IMR-90 (cell line): ENCODE results near the gene DPYSL5.

ENCODE experiments used
- CTCF ChIP-seq: conservative IDR thresholded peaks from 2 replicates; pipeline ENCODE4 v1.5.1; 2012; ENCODE audit warnings: mild to moderate bottlenecking, low read depth, low read length, improper control_type of control experiment
- NFE2L2 ChIP-seq: fragments of 150-350 bp; IDR thresholded peaks from 2 replicates; pipeline ENCODE4 v1.6.1; 2016; ENCODE audit warnings: low read depth, mild to moderate bottlenecking, low read length
- POLR2A ChIP-seq: IDR thresholded peaks from 2 replicates; pipeline ENCODE4 v1.6.1; 2012; ENCODE audit warnings: mild to moderate bottlenecking, low read depth, low read length
- RCOR1 ChIP-seq: IDR thresholded peaks from 2 replicates; pipeline ENCODE4 v1.6.1; 2012; ENCODE audit warnings: mild to moderate bottlenecking, low read length, improper control_type of control experiment; ENCODE audit not compliant: insufficient replicate concordance

DNA sequence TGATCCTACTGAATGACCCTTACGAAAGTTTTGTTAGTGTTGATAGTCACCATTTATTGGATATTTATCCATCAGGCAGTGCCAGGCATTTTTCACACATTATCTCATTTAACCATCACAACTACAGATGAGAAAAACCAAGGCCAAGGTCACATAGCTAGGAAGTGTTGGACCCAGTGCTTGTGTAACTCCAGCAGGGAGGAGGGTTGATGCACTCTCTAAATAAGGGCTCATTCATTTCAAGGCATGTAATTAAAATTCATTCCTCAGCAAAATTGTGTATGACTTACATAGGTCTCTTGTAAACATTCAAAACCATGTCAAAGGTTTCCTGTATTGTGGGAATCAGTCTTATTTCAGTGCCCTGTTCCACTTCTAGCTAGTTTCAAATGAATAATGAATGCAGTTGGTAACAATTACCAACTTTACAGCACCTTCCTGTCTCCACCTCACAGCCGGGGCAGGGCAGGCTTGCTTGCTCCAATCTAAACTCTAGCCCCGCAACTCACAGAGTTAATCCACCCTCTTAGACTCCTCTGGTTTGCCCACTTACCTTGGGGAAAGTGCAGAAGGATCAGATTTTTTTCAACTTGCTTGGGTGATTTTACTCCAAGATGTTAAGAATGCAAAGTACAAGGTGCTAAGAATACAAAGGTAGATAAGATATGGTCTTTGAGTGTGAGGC, 116.7 kb downstream of the DPYSL5 start:
- TF ChIP-seq CTCF (no peak), NFE2L2 (no peak), POLR2A (no peak), RCOR1 (no peak)
